GM18858 (cell line): ENCODE measurements around the gene TEX53.

Source experiments
- ATAC-seq: cut with Tn5 transposase; IDR thresholded peaks from one replicate; pipeline ENCODE4 v1.9.1; 2021; ENCODE audit not compliant: unreplicated experiment

TEX53 gene

DNA sequence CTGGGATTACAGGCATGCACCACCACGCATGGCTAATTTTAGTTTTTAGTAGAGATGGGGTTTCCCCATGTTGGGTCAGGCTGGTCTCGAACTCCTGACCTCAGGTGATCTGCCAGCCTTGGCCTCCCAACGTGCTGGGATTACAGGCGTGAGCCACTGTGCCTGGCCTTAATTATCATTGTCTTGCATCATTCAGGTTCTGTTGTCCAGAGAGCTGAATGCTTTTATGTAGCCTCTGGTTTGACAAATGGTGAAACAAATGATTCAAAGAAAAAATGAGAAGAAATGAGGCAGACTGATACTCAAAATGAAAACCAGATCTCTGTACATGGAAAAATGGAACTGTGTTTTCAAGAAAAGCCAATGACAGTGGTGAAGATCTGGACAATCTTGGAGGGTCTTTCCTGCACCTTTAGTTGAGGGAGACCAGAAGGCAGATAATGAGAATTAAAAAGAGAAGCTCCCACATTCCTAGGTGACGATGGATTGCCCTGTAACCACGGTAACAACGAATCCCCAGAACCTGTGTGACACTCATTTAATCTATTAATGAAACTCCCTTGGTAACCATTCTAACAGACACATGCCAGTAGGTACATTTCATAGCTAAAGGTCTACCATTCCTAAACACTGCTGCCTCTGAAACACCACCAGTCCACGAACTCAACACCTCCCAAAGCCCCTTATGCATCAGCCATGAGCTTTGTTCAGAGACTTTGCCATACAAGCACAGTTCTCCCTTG is 22.8 kb upstream of the TEX53 start:
- no peak for ATAC-seq

DNA sequence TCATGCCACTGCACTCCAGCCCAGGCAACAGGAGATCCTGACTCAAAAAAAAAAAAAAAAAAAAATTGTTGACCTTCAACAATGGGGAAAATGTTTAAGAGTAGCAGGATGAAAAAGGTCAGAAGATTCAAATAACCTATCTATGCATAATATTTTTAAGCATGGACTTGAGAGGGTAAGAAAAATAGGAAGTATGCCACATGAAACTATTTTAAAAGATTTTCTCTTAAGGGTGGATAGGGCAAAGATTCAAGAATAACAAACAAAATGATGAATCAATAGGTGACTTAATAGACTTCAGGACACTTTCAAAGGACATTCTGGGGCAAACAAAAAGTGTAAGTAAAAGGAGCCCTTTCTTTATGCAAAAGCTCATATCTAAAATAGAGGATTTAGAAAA is 21.2 kb upstream of the TEX53 start:
- ATAC-seq, result no peak

DNA sequence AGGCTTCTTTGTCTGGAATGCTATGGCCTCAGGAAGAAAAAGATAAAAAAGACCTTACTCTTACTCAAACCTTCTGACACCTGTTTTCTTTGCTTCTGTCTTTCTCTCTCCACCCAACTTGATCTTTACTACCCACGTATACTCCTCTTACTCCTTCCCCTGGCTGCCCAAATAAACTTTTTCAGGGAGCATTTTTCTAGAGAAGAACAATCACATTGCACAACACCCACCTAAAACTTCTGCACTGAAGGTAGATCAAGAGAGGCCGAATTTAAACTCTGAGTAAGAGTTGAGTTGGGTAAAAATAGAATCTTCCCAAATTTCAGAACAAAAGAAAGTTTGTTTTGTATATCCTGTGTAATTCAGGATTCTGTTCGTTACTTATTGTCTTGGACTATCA is 20.5 kb upstream of the TEX53 start:
- ATAC-seq, result no peak

DNA sequence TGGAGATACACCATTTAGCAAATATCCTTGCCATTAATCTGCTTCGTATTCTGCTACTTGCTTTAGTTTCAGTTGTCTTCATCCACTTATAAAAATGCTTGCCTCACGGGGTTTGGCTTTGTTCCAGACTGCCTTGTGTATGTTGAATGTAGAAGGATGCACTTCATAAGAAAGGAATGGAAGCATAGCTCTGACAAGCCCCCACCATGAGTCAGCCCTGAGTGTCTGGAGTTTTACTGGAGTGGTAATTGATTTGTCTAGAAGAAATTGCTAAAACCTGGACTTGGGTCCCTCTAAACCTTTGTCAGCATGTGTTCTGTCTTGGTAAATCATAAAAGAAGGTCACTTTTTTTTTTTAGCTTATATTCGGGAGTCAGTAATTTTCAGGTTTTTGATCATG is 19.8 kb upstream of the TEX53 start:
- no peak for ATAC-seq

DNA sequence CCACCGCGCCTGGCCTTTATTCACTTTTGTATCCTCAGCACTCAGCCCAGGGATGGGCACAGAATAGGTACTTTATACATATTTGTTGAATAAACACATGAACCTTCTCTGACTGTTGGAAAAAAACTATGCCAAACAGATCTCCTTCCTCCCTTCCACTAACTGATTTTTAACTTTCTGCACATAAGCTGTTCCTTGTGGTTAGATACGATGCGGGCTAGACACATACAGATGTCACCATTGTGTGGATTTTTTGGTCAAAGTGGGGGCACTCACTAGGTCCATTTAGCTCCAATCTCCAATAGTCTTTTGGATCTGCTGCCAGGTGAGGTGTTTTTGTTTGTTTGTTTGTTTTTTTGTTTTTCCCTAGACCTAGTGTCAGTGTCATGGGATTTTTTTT is 19.3 kb upstream of the TEX53 start:
- no peak for ATAC-seq

DNA sequence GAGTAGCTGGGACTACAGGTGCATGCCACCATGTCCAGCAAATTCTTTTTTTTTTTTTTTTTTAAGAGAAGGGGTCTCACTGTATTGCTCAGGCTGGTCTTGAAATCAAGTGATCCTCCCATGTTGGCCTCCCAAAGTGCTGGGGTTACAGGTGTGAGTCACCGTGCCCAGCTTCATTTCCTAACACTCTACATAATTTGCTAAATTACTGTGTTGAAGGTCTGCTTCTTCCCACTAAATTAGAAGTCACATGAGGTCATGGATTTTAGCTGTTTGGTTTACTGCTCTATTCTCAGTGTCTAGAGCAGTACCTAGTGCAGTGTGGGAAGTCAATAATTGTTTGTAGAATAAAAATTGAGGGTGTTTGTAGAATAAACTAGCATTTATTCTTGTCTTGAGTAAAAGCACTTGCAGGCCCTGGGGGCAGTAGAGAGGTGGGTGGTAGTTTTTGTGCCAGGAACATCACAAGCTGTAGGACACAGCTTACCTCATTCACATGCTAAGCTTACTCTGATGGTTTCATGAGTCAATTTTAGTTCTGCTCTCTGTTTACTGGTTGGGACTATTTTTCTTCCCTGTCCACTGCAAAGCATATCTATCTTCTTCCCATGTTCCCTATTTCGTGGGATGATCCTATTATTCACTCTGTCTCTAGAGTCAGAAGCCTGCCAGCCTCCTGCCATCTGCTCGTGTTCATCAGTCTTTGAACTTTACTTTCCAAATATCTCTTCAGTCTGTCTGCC is 17.4 kb upstream of the TEX53 start:
- ATAC-seq, result no peak

DNA sequence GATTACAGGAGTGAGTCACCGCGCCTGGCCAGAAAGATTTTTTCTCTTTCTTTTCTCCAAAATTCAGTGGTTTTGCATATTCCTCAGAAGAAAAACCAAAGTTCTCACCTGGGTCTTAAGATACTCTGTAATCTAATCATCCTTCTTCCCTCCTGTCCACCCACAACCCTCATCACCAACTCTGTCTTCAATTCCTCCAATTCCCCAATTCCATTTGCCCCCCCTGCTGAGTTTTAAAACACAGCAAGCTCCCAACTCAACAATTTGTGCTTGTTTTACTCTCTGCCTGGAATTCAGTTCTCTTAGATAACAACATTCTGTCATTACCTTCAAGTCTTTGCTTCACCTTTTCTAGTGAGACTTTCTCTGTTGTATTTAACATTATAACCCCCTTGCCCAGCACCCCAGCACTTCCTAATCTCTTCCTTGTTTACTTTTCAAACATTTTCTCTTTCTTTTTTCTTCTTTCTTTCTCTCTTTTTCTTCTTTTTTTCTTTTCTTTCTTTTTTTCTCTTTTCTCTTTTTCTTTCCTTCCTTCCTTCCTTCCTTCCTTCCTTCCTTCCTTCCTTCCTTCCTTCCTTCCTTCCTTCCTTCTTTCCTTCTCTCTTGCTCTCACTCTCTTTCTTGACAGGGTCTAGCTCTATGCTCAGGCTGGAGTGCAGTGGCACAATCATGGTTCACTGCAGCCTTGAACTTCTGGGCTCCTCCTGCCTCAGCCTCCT is 16.6 kb upstream of the TEX53 start:
- ATAC-seq, result no peak

DNA sequence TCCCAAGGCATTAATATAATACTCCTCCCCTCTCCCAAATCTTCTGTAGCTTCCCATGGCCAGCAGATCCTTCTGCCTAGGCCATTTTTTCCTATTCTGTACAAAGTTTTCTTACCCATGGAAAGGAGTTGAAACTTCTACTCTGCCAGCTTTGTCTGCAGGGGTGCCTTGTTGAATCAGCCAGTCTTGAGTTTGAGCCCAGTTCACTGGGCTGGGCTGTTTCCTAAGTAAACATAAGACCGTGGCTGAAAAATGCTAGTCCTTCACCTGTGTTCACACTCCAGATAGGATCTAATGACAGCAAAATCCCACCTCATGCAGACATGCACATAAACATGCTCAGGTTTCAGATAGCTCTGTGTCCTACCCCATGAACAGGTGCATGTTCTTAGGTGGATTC is 14.0 kb upstream of the TEX53 start:
- no peak for ATAC-seq

DNA sequence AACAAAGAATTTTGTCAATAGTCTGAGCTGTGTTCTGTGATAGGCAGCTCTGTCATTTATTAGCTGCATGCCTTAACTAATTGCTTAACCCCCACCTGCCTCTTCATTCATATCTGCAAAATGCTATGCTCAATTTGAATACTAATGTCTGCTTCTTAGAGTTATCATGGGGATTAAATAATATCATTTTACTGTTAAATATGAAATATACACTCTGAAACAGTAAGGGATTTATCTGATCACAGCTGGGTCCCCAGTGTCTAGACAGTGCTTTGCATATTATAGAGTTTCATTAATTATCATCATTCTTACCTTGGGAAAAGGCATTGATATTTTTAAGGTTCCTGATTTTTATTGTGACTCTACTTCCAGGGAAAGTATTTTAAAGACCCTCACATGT is 12.4 kb upstream of the TEX53 start:
- ATAC-seq, result no peak

DNA sequence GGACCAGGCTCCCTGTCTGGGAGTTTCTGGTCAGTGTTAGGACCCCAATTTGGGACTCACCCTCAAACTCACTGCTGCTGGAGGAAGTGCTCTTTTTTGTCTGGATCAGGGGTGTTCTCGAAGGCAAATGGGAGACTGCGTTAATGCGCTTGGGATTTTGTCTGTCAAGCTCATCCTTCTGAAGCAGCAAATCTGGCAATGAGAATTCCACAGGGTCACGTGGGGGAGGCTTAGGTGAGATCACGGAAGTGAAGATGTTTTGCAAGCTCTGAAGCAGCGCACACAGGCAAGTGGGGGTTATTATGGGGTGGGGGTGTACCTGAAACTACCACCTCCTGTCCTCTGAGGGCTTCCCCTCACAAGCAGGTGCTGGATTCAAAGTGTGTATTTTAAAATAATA is 10.5 kb upstream of the TEX53 start:
- no peak for ATAC-seq

DNA sequence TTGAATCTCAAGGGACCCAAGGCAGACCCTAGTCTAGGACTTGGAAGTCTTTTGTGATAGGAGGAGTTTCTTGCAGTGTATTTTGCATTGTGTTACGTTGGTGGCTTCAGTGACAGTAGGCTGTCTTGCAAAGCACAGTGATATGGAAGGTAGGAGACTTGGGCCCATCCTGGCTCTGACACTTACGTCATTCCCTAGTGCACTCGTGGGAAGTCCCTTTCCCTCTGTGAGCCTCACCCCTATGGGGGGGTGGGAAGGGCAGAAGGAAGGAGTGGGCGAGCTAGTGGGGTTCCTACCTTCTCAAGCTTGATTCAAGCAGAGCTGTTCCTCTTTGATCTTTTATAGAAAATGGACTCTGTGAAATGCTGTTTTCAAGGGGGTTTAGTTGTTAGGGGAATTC is 9.2 kb upstream of the TEX53 start:
- no peak for ATAC-seq

DNA sequence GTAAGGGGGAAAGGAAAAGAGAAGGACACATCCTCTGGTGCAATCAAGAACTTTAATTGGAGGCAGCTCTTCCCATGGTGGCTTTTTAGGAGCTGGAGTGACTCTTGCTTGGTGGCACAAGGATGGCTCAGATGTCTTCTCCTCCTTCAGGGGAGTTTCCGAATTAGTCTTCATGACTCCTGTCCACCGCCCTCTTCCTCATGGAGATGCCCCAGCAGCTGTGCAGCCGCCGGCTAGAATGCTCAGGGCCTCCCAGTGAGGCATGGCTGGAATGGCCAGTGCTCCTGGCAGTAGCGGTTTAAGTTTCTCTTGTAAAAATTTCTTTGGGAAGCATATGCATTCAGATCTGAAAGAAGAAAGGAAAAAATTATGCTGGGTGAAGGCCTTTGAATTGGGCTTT is 8.8 kb upstream of the TEX53 start:
- ATAC-seq, result no peak

DNA sequence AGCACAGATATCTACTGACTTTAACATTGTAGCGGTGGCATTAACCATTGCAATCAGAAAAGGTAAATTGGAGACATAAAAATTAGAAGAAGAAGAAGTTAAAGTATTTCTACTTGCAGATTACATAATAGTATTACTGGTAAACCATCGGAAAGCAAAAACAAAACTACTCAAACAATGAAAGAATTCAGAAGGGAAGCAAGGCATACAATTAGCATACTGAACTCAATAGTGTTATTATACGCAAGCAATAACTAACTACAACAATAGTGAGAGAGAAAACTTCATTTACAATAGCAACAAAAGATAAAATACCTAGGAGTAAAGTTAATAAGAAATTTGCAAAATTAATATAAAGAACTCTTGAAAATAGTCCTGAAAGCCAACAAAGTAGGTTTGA is 6.6 kb upstream of the TEX53 start:
- no peak for ATAC-seq

DNA sequence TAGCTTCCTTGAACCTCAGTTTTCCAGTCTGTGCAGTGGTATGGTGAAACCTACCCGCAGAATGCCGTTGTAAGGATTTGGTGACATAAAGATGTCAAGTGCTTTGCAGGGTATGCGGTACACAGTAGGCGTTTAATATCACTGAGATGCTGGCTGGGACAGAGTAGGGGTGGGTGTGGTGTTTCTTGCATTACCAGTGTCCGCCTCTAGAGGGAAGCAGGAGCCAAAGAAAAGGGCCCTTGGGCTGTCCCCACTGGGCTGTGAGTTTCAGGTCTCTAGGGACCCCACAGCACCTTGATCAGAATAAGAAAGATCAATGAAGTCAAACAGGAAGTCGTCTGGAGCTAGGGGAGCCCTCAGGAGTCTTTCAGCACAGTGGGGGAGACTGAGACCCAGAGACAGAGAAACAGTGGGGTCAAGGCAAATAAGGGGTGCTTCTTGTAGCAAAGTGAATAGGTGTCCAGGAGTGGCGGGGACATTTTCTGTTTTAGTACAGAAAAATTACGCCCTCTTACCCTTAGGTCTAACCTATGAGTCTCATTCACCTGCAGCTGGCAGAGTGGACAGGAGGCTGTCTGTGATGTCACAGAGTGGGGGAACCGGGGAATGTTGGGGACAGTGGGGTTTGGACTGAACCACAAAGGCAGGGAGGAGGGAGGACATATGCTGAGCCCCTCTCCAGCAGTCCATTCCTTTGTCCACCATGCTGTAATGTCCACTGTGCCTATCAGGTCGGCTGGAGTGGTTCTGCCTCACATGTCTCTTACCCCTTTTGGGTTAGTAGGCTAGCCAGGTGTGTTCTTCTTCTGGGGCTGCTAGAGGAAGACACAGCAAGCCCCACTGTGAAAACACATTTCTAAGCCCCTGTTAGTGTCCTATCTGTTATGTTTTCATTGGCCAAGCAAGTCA is 4.7 kb upstream of the TEX53 start:
- ATAC-seq, result no peak

DNA sequence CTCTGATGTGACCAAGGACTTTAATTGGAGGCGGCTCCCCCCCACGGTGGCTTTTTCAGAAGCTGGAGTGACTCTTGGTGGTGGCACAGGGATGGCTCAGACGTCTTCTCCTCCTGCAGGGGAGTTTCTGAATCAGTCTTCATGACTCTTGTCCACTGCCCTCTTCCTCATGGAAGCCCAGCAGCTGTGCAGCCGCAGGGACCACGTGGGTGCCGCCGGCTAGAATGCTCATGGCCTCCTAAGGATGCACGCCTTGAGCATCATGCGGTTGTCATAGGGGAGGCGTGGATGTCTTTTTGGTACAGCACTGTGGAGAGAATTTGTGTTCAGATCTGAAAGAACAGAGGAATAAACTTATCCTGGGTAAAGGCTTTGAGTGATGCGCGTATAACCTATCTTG is 1.3 kb downstream of the TEX53 start:
- no peak for ATAC-seq

DNA sequence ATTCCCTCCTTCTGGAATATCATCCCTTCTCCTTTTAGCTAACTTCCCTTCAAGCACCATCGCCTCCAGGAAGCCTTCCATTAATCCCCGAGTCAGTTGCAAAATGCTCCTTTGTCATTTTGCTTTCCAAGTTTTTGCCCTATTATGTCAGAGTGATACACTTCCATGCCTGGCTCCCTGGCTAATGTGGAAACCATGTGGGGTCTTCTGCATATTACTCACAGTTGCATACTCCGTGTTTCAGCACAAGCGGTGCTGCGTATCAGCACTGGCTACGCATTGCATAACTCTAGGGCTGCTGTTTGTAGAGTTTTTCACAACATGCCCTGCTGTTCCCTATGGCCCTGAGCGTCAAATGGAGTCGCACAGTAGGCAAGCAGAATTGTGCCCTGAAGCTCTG is 1.9 kb downstream of the TEX53 start:
- no peak for ATAC-seq

DNA sequence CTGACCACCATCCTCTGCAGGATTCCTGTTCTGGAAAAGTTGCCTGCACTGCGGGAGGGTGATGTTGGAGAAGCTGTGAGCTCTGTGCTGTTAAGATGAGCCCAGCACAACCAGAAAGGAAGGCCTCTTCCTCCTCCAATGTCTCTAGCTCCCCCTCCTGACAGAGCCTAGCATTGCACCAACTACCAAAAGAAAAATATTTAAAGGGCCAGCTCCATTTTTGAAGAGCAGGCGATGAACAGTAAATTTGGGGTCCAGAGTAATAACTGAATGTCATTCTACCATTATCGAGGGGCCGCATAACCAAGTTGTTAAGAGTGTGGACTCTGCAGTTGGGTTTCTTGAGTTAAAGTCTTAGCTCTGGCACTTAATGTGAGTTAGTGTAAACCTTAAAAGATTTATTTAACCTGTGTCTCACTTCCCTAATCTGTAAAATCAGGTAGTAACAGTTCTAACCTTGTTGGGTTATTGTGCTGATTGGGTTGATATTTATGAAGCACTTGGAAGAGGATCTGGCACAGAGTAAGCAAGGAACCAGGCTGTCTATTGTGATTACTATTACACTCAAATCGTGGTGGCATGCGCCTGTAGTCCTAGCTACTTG is 3.9 kb downstream of the TEX53 start:
- ATAC-seq, result peak; percentile 53

DNA sequence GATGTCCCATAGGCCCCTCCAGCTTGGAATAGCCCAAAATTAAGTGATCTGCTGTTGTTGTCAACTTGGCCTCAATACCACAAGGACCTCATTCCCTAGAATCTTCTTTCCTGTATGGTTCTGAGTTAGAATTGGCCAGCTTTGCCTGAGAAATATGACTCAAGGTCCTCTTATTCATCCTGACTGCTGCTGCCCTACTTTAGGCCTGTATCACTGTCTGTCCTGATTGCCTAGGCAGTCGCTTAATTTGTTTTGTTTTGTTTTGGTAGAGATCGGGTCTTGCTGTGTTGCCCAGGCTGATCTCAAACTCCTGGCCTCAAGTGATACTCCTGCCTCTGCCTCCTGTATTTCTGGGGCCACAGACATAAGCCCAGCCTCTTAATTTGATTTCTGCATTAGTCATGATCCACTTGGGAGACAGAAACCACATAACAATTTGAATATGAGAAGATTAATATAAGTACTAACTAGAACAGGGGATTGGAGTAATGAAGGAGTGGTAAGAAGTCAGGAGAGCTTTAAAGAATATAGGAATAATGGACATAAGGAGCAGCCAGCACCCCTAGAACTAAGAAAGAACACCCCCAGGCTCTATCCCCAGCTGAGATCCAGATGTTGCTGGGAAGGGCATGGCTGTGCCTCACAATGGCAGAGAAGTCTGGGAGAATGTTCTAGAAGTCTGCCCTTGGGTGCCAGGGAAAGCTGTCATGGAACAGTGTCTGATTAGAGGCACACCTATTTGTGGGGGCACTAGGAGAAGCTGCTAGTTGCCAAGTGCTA is 4.6 kb downstream of the TEX53 start:
- ATAC-seq, result no peak

DNA sequence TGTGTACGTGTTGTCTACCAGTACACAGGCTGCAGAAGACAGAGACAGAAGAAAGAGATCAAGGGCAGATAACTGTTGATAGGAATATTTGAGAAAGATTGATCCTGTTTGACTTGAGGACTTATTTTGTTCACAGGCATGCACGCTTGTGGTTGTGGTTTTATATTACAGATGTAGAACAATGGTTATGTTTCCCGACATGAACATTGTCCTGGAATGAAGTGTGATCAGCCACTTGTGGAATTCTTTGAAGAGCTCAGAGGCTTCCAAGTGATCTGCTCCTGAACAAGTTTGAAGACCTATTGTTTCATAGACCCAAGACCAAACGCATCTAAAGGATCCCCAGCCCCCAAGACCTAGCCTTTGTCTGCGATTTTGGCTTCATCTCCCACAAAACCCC is 13.7 kb downstream of the TEX53 start:
- no peak for ATAC-seq

DNA sequence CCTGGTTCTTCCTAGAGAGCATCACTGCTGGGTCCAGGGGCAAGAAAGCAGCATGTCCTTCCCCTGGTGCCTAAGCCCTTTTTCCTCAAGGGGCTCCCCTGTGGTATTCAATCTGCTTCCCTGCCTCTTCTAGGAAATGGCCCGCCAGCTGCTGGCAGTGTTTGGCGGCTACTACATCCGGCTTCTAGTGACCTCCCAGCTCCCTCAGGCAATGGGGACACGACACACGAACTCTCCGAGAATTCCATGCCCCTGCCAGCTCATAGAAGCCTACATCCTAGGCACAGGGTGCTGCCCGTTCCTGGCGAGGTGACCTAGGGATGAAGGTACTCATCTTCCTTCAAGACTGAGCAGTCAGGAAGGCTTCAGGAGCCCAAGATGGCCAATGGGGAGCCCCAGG is 14.6 kb downstream of the TEX53 start:
- ATAC-seq, result no peak
